ENCODE data around the gene NTSR2.

Gene NTSR2

DNA sequence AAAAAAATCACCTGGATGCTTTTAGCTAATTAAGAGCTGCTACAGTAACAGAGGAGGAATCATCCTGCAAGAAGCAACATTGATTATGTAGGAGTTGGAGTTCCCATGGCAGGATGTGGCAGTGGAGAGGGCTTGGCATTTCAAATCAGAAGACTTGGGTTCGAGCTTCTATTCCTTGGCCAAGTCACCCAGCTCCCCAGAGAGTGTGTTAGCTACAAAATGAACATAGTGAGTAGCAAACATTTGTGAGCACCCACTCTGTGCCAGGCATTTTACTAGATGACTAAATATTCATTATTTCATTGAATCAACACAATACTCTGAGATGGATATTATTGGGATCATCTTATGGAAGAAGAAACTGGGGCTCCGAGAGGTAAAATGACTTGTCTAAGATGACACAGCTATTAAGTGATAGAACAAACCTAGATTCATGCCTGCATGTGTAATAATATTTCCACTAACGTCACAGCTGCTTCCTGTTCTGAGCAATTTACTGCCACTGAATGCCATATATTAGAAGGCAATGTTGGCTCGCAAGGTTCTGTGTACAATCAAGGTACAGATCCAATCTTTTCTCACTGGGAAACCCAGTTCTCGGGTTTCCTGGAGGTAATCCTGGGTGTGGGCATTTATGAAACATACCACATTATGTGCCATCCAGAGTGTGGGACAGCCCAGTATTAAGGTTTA, 18.0 kb downstream of the NTSR2 start:
- FAIRE-seq = no peak
- TF ChIP-seq POLR2AphosphoS5 (IDR thresholded peaks at IDR 0.05; ENCODE audit: low read depth, low read length) = no peak
- TF ChIP-seq POLR2A (IDR thresholded peaks at IDR 0.05; ENCODE audit: low read depth, low read length) = no peak
- TF ChIP-seq TAF1 (IDR thresholded peaks at IDR 0.05; ENCODE audit: borderline replicate concordance, low read depth, low read length) = no peak
- DNase-seq (ENCODE audit: insufficient read length) = no peak

DNA sequence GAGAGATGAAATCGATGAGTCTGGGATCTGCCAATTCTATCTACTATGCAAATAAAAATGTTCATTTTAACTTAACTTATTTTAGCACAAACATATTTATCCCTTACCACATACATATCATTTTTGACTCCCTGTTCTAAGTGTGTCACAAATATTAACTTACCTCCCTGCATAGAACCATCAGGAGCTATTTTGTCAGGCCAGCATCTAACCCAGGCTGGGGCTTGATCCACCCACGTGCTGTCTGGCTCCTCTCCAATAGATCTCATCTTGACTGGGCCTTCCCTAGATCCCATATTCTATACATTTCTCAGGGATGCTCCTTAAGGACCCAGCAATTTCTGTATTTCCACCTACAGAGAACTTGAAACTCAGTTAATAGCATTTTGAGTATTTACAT, 20.9 kb downstream of the NTSR2 start:
- DNase-seq (ENCODE audit: insufficient read length) = no peak
- no peak for TF ChIP-seq POLR2A (IDR thresholded peaks at IDR 0.05; ENCODE audit: low read depth, low read length)
- TF ChIP-seq POLR2AphosphoS5 (IDR thresholded peaks at IDR 0.05; ENCODE audit: low read depth, low read length) = no peak
- no peak for TF ChIP-seq TAF1 (IDR thresholded peaks at IDR 0.05; ENCODE audit: borderline replicate concordance, low read depth, low read length)
- FAIRE-seq = no peak

DNA sequence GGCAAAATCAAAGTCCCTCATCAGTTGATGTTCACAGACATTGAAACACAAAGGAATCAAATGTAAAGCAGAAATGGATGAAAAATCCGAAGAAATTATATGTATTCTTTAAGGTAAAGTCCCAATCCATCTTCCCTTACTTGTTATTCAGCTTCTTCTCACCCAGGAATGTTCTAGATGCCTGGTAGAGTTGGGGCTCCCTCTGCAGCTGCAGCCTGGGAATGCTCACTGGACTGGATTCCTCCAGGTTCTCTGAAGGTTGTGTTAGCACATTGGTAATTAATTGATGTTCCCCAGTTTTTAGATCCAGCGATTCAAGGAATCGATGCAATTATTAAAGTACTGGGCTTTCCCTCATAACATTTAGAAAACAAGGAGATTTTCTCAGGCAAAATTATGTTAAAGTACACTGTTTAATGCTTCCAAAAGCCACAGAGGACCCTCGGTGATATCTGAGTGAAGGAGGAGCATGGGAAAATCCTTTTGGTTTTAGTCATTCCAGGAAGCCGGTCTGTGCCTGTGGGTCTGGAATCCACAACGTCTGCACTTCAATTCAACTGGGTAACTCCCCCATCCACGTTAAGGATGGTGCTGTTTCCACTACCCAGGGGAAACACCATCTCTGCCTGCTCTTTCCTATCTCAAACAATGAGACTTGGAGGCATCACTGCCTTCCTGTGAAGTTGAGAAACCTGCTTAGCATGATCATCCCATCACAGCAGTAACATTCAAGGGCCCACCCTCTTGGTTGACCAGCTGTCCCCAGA, 22.0 kb downstream of the NTSR2 start:
- no peak for DNase-seq (ENCODE audit: insufficient read length)
- TF ChIP-seq POLR2A (IDR thresholded peaks at IDR 0.05; ENCODE audit: low read depth, low read length) (no peak), TAF1 (IDR thresholded peaks at IDR 0.05; ENCODE audit: borderline replicate concordance, low read depth, low read length) (no peak), POLR2AphosphoS5 (IDR thresholded peaks at IDR 0.05; ENCODE audit: low read depth, low read length) (no peak)
- no peak for FAIRE-seq

DNA sequence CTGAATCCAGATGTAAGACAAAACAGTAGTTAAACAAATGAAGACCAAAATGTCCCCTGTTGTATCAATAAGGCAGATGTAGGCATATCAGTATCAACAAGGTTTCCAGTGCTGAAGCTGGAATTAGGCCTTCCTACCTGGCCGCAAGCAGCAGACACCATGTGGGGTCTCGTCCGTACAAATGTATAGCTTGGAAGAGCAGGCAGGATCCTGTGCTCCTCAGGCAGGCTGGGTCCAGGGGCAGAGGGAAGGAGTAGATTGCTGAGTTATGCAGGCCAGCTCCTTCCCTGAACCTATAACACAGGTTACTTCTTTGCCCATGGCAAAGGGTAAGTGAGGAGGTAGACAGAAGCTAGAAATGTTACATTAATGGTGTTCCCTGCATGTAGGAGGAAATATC, 23.5 kb downstream of the NTSR2 start:
- FAIRE-seq = no peak
- no peak for DNase-seq (ENCODE audit: insufficient read length)
- TF ChIP-seq POLR2A (IDR thresholded peaks at IDR 0.05; ENCODE audit: low read depth, low read length) (no peak), TAF1 (IDR thresholded peaks at IDR 0.05; ENCODE audit: borderline replicate concordance, low read depth, low read length) (no peak), POLR2AphosphoS5 (IDR thresholded peaks at IDR 0.05; ENCODE audit: low read depth, low read length) (no peak)

DNA sequence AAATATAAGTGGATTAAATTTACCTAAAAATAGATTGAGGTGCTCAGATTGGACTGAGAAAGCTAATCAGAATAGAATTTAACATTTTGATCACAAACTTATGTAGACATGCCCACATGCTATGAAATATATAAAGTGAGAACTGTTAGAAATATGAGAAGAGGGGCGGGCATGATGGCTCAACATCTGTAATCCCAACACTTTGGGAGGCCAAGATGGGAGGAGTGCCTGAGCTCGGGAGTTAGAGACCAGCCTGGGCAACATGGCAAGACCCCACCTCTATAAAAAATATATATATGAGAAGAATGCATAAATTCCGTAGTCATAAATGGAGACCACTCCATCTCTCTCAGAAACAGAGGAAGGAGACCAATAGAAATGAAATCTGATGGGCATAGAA, 25.7 kb downstream of the NTSR2 start:
- FAIRE-seq (no peak), DNase-seq (ENCODE audit: insufficient read length) (no peak)
- no peak for TF ChIP-seq POLR2A (IDR thresholded peaks at IDR 0.05; ENCODE audit: low read depth, low read length)
- TF ChIP-seq TAF1 (IDR thresholded peaks at IDR 0.05; ENCODE audit: borderline replicate concordance, low read depth, low read length) = no peak
- no peak for TF ChIP-seq POLR2AphosphoS5 (IDR thresholded peaks at IDR 0.05; ENCODE audit: low read depth, low read length)

DNA sequence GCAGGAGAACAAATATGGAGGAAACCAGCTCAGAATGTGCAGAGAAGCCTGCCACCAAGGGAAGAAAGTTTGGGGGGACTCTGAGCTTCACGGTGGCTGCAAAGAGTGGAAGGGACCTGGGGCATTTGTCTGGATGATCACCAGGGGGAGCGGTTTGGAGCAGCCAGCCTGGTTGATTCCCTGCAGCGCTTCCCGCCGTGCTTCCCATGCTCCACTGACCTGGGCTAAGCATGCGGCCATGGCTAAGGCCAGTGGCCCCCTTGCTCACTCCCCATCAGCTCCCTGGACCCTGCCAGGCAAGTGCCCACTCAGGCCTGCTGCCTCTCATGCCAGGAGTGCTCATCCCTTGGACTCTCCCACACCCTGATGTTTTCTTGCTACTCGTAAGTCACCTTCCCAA, 27.0 kb downstream of the NTSR2 start:
- TF ChIP-seq POLR2AphosphoS5 (IDR thresholded peaks at IDR 0.05; ENCODE audit: low read depth, low read length) (no peak), TAF1 (IDR thresholded peaks at IDR 0.05; ENCODE audit: borderline replicate concordance, low read depth, low read length) (no peak), POLR2A (IDR thresholded peaks at IDR 0.05; ENCODE audit: low read depth, low read length) (no peak)
- DNase-seq (ENCODE audit: insufficient read length) (no peak), FAIRE-seq (no peak)

DNA sequence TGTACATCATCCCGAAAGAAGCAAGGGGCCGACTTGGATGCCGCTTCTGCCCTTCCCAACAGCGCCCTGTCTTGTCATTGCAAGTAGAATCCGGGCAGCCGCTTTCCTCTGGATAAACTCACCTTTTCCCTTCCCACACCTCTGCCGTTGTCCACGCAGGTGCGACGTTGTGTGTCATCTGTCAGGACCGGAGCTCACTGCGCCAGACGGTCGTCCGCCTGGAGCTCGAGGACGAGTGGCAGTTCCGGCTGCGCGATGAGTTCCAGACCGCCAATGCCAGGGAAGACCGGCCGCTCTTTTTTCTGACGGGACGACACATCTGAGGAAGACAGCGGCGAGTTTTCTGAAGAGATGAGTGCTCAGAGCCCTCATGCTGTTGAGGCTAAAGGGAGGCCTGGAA, 29.9 kb downstream of the NTSR2 start:
- FAIRE-seq = no peak
- DNase-seq (ENCODE audit: insufficient read length) = no peak
- no peak for TF ChIP-seq TAF1 (IDR thresholded peaks at IDR 0.05; ENCODE audit: borderline replicate concordance, low read depth, low read length)
- TF ChIP-seq POLR2AphosphoS5 (IDR thresholded peaks at IDR 0.05; ENCODE audit: low read depth, low read length) = no peak
- no peak for TF ChIP-seq POLR2A (IDR thresholded peaks at IDR 0.05; ENCODE audit: low read depth, low read length)

DNA sequence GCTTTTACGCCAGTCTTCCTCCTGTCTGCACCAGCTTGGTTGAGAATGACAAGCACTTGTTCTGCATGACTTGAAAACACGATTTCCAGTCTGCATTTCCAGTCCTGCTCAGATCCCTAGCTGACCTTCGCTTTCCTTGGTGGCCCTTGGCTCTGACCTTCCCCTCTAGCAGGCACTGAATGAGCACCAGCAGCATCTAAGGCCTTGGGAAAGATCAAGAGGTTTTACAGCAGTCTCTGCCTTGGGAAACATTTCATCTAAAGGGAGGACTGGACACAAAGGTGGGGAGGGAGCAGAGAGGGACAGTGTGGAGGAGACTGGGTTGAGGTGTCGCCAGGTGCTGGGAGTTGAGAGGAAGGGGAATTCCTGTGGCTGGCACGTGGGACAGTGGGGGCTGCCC, 30.5 kb downstream of the NTSR2 start:
- no peak for FAIRE-seq
- TF ChIP-seq POLR2A (IDR thresholded peaks at IDR 0.05; ENCODE audit: low read depth, low read length) (no peak), TAF1 (IDR thresholded peaks at IDR 0.05; ENCODE audit: borderline replicate concordance, low read depth, low read length) (no peak), POLR2AphosphoS5 (IDR thresholded peaks at IDR 0.05; ENCODE audit: low read depth, low read length) (no peak)
- DNase-seq (ENCODE audit: insufficient read length) = no peak

DNA sequence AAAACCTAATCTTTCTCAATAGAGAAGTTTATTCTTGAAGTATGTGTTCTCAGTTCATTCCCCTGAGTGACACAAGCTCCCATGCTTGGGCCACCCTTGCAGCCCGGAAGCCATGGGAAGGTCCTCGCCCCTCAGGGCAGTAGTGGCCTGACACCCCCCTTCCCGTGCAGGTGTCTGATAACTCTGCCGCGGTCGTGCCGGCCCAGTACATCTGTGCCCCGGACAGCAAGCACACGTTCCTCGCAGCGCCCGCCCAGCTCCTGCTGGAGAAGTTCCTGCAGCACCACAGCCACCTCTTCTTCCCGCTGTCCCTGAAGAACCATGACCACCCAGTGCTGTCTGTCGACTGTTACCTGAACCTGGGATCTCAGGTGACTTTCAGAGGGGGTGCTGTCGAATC, 32.4 kb downstream of the NTSR2 start:
- no peak for TF ChIP-seq TAF1 (IDR thresholded peaks at IDR 0.05; ENCODE audit: borderline replicate concordance, low read depth, low read length)
- TF ChIP-seq POLR2AphosphoS5 (IDR thresholded peaks at IDR 0.05; ENCODE audit: low read depth, low read length) = no peak
- no peak for TF ChIP-seq POLR2A (IDR thresholded peaks at IDR 0.05; ENCODE audit: low read depth, low read length)
- FAIRE-seq (no peak), DNase-seq (ENCODE audit: insufficient read length) (no peak)

DNA sequence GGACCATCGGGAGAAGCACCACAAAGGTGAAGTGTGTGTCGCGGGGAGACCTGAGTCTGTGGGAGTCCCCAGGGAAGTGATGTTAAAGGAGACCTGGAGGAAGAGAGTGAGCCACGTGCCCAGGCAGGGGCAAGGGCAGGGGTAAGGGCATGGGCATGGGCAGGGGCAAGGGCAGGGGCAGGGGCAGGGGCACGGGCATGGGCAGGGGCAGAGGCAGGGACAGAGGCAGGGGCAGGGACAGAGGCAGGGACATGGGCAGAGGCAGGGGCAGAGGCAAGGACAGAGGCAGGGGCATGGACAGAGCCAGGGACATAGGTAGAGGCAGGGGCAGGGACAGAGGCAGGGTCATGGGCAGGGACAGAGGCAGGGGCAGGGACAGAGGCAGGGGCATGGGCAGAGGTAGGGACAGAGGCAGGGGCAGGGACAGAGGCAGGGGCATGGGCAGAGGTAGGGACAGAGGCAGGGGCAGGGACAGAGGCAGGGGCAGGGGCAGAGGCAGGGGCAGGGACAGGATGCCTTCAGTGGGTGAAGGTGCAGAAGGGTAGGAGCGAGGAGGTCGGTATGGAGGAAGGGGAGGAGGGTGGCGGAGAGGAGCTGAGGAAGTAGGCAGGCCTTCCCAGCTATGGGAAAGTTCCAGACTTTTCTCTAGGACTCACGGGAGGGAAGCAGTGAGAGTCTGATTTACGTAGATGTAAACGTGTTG, 33.3 kb downstream of the NTSR2 start:
- no peak for FAIRE-seq
- no peak for DNase-seq (ENCODE audit: insufficient read length)
- no peak for TF ChIP-seq POLR2A (IDR thresholded peaks at IDR 0.05; ENCODE audit: low read depth, low read length)
- no peak for TF ChIP-seq POLR2AphosphoS5 (IDR thresholded peaks at IDR 0.05; ENCODE audit: low read depth, low read length)
- TF ChIP-seq TAF1 (IDR thresholded peaks at IDR 0.05; ENCODE audit: borderline replicate concordance, low read depth, low read length) = no peak

DNA sequence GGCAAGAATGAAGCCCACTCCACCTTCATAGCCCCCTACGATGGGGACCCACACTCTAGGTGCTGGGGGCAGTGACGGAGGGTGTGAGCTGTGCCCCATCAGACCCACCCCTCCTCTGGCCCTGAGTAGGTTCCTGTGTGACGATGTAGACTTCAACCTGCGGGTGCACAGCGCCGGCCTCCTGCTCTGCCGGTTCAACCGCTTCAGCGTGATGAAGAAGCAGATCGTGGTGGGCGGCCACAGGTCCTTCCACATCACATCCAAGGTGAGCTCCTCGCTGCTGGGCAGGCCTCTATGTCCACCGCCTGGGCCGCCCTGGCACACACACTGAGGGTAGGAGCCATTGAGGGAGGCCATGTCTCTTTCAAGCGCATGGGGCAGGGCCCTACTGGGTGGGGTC, 34.9 kb downstream of the NTSR2 start:
- TF ChIP-seq POLR2A (IDR thresholded peaks at IDR 0.05; ENCODE audit: low read depth, low read length) = no peak
- TF ChIP-seq TAF1 (IDR thresholded peaks at IDR 0.05; ENCODE audit: borderline replicate concordance, low read depth, low read length) = no peak
- no peak for TF ChIP-seq POLR2AphosphoS5 (IDR thresholded peaks at IDR 0.05; ENCODE audit: low read depth, low read length)
- no peak for DNase-seq (ENCODE audit: insufficient read length)
- no peak for FAIRE-seq
